Esophagus muscularis mucosa (tissue), 4 donors: Measurements from ENCODE around the gene SELENOT.
"Not testable (repeated sequence)": the region's sequence is repeated elsewhere in the genome, so short reads cannot be mapped to it uniquely, and the experiment has no call there.

Experiments
- CTCF ChIP-seq, 3 experiments: fragments of 200-600 bp in 2 of 3; fragments of 450-650 bp in 1 of 3; sonication (generic) in 2 of 3; IDR thresholded peaks; one replicate each; pipeline ENCODE4 v1.5.1; 2017 to 2019; ENCODE audit warnings: antibody characterized with exemption in 3 of 3, mild to moderate bottlenecking in 2 of 3, moderate library complexity in 1 of 3
- EP300 ChIP-seq: sonication (generic); formaldehyde crosslinking; IDR thresholded peaks from one replicate; pipeline ENCODE4 v1.6.1; 2017; ENCODE audit warnings: antibody characterized with exemption
- POLR2A ChIP-seq: fragments of 450-650 bp; IDR thresholded peaks from one replicate; pipeline ENCODE4 v1.6.1; 2017; ENCODE audit warnings: antibody characterized with exemption, moderate library complexity, mild to moderate bottlenecking, low read depth
- POLR2AphosphoS5 ChIP-seq, 2 donors: sonication (generic); formaldehyde crosslinking; IDR thresholded peaks; one replicate each; pipeline ENCODE4 v1.6.1; 2017; ENCODE audit warnings: antibody characterized with exemption in 2 of 2

- TF ChIP-seq POLR2A; CTCF (IDR thresholded peaks at IDR 0.05); POLR2AphosphoS5 (IDR thresholded peaks at IDR 0.05); EP300: not testable (repeated sequence)
These were observed 19.8 kb downstream of the SELENOT start for GRCh38 chr3:150622955-150623354.
